HEK293 (cell line): ENCODE measurements around the gene CAMK2D.

ENCODE experiments used
- CTCF ChIA-PET: fragments of 350-600 bp; formaldehyde crosslinking; extraction: SDS; loops from one replicate; lab custom pipeline; 2021; ENCODE audit warnings: antibody characterized with exemption; lab: Yijun Ruan, JAX
- POLR2A ChIA-PET: fragments of 300-600 bp; formaldehyde crosslinking; extraction: SDS; loops from one replicate; lab custom pipeline; 2020; ENCODE audit warnings: antibody characterized with exemption, inconsistent platforms; lab: Yijun Ruan, JAX
- H3K27ac ChIP-seq: fragments of 200-500 bp; sonication (Bioruptor generic); 2 replicates; pipeline ENCODE4 v1.5.1; 2014; ENCODE audit warnings: low read depth, low read length, control low read depth, inconsistent platforms; ENCODE audit errors: extremely low read depth
- H3K36me3 ChIP-seq, 2 experiments: fragments of 200-500 bp in 1 of 2; sonication (Bioruptor generic) in 1 of 2; 1 replicate in 1 of 2; 2 replicates in 1 of 2; pipeline ENCODE4 v1.5.1; 2014 to 2017; ENCODE audit warnings: inconsistent platforms in 2 of 2, low read length in 2 of 2; ENCODE audit not compliant: control insufficient read depth in 2 of 2, insufficient read depth in 1 of 2
- H3K4me1 ChIP-seq: fragments of 200-500 bp; sonication (Bioruptor generic); 2 replicates; pipeline ENCODE4 v1.5.1; 2014; ENCODE audit warnings: mild to moderate bottlenecking, low read length, inconsistent platforms; ENCODE audit not compliant: control insufficient read depth, insufficient read depth
- H3K4me3 ChIP-seq: 2 replicates; pipeline ENCODE4 v1.5.1; 2011; ENCODE audit warnings: low read depth, mild to moderate bottlenecking, control low read depth, low read length, moderate library complexity
- H3K9me3 ChIP-seq: fragments of 200-500 bp; sonication (Bioruptor generic); 2 replicates; pipeline ENCODE4 v1.5.1; 2014; ENCODE audit warnings: low read depth, low read length, inconsistent platforms; ENCODE audit not compliant: control insufficient read depth, insufficient read depth
- GLIS2 ChIP-seq: fragments of 450-650 bp; formaldehyde crosslinking; IDR thresholded peaks from 2 replicates; pipeline ENCODE4 v1.5.1; 2016; ENCODE audit warnings: missing biosample characterization, missing genetic modification characterization
- KLF17 ChIP-seq: fragments of 450-650 bp; formaldehyde crosslinking; IDR thresholded peaks from 2 replicates; pipeline ENCODE4 v1.5.1; 2016; ENCODE audit warnings: missing biosample characterization, missing genetic modification characterization
- KLF9 ChIP-seq: fragments of 450-650 bp; formaldehyde crosslinking; IDR thresholded peaks from 2 replicates; pipeline ENCODE4 v1.5.1; 2016; ENCODE audit warnings: missing biosample characterization, missing genetic modification characterization, low read depth
- MEIS1 ChIP-seq: sonication (generic); formaldehyde crosslinking; IDR thresholded peaks from 2 replicates; pipeline ENCODE4 v1.8.1; 2022; ENCODE audit warnings: missing genetic modification reagents, mild to moderate bottlenecking, borderline replicate concordance
- PRDM2 ChIP-seq: fragments of 450-650 bp; formaldehyde crosslinking; IDR thresholded peaks from 2 replicates; pipeline ENCODE4 v1.5.1; 2016; ENCODE audit warnings: missing biosample characterization, missing genetic modification characterization, borderline replicate concordance
- ZBTB49 ChIP-seq: fragments of 450-650 bp; formaldehyde crosslinking; IDR thresholded peaks from 2 replicates; pipeline ENCODE4 v1.5.1; 2016; ENCODE audit warnings: missing biosample characterization, missing genetic modification characterization, low read depth
- ZFHX2 ChIP-seq: fragments of 450-650 bp; formaldehyde crosslinking; conservative IDR thresholded peaks from 2 replicates; pipeline ENCODE4 v1.5.1; 2016; ENCODE audit warnings: missing biosample characterization, missing genetic modification characterization
- ZIC2 ChIP-seq: fragments of 450-650 bp; formaldehyde crosslinking; IDR thresholded peaks from 2 replicates; pipeline ENCODE4 v1.5.1; 2016; ENCODE audit warnings: missing biosample characterization, missing genetic modification characterization
- ZNF174 ChIP-seq: fragments of 450-650 bp; formaldehyde crosslinking; IDR thresholded peaks from 2 replicates; pipeline ENCODE4 v1.5.0; 2017; ENCODE audit warnings: missing biosample characterization, mild to moderate bottlenecking, missing genetic modification characterization
- ZNF26 ChIP-seq: fragments of 450-650 bp; formaldehyde crosslinking; IDR thresholded peaks from 2 replicates; pipeline ENCODE4 v1.5.1; 2016; ENCODE audit warnings: missing biosample characterization, missing genetic modification characterization
- ZNF266 ChIP-seq: fragments of 450-650 bp; formaldehyde crosslinking; IDR thresholded peaks from 2 replicates; pipeline ENCODE4 v1.5.1; 2016; ENCODE audit warnings: missing biosample characterization, missing genetic modification characterization, low read depth
- ZNF341 ChIP-seq: fragments of 450-650 bp; formaldehyde crosslinking; IDR thresholded peaks from 2 replicates; pipeline ENCODE4; 2016; ENCODE audit warnings: low read depth, missing biosample characterization, missing genetic modification characterization
- ZNF529 ChIP-seq: fragments of 450-650 bp; formaldehyde crosslinking; IDR thresholded peaks from 2 replicates; pipeline ENCODE4 v1.5.1; 2017; ENCODE audit warnings: missing genetic modification characterization, missing biosample characterization; ENCODE audit not compliant: insufficient replicate concordance
- ZNF548 ChIP-seq: fragments of 450-650 bp; formaldehyde crosslinking; IDR thresholded peaks from 2 replicates; pipeline ENCODE4 v1.5.1; 2016; ENCODE audit warnings: missing biosample characterization, missing genetic modification characterization
- ZNF585B ChIP-seq: fragments of 450-650 bp; formaldehyde crosslinking; IDR thresholded peaks from 2 replicates; pipeline ENCODE4 v1.5.1; 2016; ENCODE audit warnings: missing biosample characterization, missing genetic modification characterization
- ZNF596 ChIP-seq: fragments of 450-650 bp; IDR thresholded peaks from 2 replicates; pipeline ENCODE4 v1.5.0; 2018; ENCODE audit warnings: missing biosample characterization, mild to moderate bottlenecking, missing genetic modification characterization, moderate library complexity
- ZNF623 ChIP-seq: fragments of 450-650 bp; formaldehyde crosslinking; IDR thresholded peaks from 2 replicates; pipeline ENCODE4 v1.5.1; 2016; ENCODE audit warnings: missing biosample characterization, missing genetic modification characterization
- ZNF654 ChIP-seq: fragments of 450-650 bp; formaldehyde crosslinking; IDR thresholded peaks from 2 replicates; pipeline ENCODE4 v1.5.1; 2016; ENCODE audit warnings: low read depth, missing biosample characterization, missing genetic modification characterization
- ZNF76 ChIP-seq: fragments of 450-650 bp; formaldehyde crosslinking; IDR thresholded peaks from 2 replicates; pipeline ENCODE4; 2016; ENCODE audit warnings: low read depth, missing biosample characterization, missing genetic modification characterization, borderline replicate concordance
- ZNF830 ChIP-seq: fragments of 450-650 bp; IDR thresholded peaks from 2 replicates; pipeline ENCODE4 v1.5.0; 2018; ENCODE audit warnings: missing biosample characterization, missing genetic modification characterization, low read depth, mild to moderate bottlenecking, moderate library complexity
- ZNF837 ChIP-seq: fragments of 450-650 bp; formaldehyde crosslinking; IDR thresholded peaks from 2 replicates; pipeline ENCODE4 v1.5.1; 2016; ENCODE audit warnings: missing biosample characterization, missing genetic modification characterization
- ZSCAN18 ChIP-seq: fragments of 450-650 bp; formaldehyde crosslinking; IDR thresholded peaks from 2 replicates; pipeline ENCODE4 v1.5.1; 2016; ENCODE audit warnings: missing biosample characterization, missing genetic modification characterization
- TF ChIP-seq, protein P1 (sequence below): fragments of 450-650 bp; formaldehyde crosslinking; IDR thresholded peaks from 2 replicates; pipeline ENCODE4 v1.5.1; 2017; ENCODE audit warnings: missing biosample characterization, missing genetic modification characterization

The CAMK2D gene

DNA sequence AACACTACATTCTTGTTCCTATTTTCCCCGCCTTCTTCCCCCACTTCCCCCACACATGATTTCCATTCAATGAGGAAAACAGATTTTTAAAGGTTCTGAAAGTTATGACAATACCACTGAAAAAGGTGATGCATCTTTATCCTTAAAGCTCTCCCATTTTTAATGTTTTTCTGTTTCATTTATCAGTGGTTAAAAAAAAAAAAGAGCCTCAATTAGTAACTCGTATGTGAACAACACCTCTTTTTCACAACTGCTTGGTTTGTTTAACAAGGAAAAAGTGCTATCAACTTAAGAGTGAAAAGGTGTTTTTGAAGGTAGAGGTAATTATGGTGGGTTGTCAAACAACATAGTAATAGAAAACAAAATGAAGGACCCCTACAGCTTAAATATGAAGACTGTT lies 8.2 kb upstream of the CAMK2D start:
- H3K4me3 ChIP-seq: no peak overlapping the region
- CTCF ChIA-PET: no interaction called here
- no peaks in the 10 kb centered on the region for H3K4me1 ChIP-seq
- H3K36me3 ChIP-seq: no peaks in the 10 kb centered on the region
- no peak overlapping the region for H3K27ac ChIP-seq
- POLR2A ChIA-PET: no interaction called here
- H3K9me3 ChIP-seq: no peaks in the 10 kb centered on the region
- TF ChIP-seq ZNF529 (tag by site-specific recombination): no peak
- TF ChIP-seq ZBTB49 (tag by site-specific recombination): no peak
- no peak for TF ChIP-seq ZNF266 (tag by site-specific recombination)
- TF ChIP-seq KLF9 (tag by site-specific recombination): no peak
- no peak for TF ChIP-seq KLF17 (tag by site-specific recombination)
- TF ChIP-seq ZSCAN18 (tag by site-specific recombination): no peak
- TF ChIP-seq ZNF623: no peak
- TF ChIP-seq ZNF26 (tag by site-specific recombination): no peak
- TF ChIP-seq ZNF837 (tag by site-specific recombination): no peak
- TF ChIP-seq ZNF548: no peak
- no peak for TF ChIP-seq ZNF174
- TF ChIP-seq GLIS2 (tag by site-specific recombination): no peak
- TF ChIP-seq MEIS1 (CRISPR knock-in tag): no peak
- TF ChIP-seq ZNF76: no peak
- TF ChIP-seq ZNF596: no peak
- TF ChIP-seq, all 188 proteins: peak for 0

DNA sequence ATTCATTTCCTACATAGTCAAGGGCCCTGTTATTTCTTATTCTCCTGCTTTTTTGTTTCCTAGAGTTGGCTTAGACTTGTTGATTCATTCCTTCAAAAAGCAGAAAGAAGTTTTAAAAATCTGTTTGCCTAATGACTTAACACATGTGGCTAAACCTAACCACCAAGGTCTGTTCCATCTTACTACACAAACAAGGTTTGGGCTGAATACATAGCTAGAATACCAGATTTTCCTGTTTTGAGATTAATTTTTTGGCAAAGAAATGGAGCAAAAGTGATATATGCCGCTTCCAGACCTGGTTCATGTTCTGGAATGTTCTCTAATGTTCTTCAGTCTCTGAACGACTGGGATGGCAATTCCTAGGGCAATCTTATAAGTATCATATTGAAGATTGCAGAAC lies 7.4 kb upstream of the CAMK2D start:
- ChIA-PET POLR2A (no interaction called here), CTCF (no interaction called here)
- TF ChIP-seq ZNF830 (tag by site-specific recombination): no peak
- TF ChIP-seq ZNF266 (tag by site-specific recombination): no peak
- TF ChIP-seq ZNF585B (tag by site-specific recombination): no peak
- no peak for TF ChIP-seq ZNF654 (tag by site-specific recombination)
- TF ChIP-seq, protein P1, sequence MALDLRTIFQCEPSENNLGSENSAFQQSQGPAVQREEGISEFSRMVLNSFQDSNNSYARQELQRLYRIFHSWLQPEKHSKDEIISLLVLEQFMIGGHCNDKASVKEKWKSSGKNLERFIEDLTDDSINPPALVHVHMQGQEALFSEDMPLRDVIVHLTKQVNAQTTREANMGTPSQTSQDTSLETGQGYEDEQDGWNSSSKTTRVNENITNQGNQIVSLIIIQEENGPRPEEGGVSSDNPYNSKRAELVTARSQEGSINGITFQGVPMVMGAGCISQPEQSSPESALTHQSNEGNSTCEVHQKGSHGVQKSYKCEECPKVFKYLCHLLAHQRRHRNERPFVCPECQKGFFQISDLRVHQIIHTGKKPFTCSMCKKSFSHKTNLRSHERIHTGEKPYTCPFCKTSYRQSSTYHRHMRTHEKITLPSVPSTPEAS (tag by site-specific recombination): no peak
- no peak for TF ChIP-seq ZFHX2 (tag by site-specific recombination)
- TF ChIP-seq PRDM2 (tag by site-specific recombination): no peak
- TF ChIP-seq ZNF341 (tag by site-specific recombination): no peak
- no peak for TF ChIP-seq ZIC2 (tag by site-specific recombination)

More for the DNA sequence above, 7.4 kb upstream of the CAMK2D start:
- no peaks in the 10 kb centered on the region; the same call in 1 of the 2 replicates for H3K4me1 ChIP-seq
- H3K9me3 ChIP-seq: no peaks in the 10 kb centered on the region
- H3K27ac ChIP-seq: no peak overlapping the region
- H3K4me3 ChIP-seq: no peak overlapping the region
- H3K36me3 ChIP-seq: no peaks in the 10 kb centered on the region
